Calu3 (cell line): ENCODE data around the gene TECPR2. TPM values are rescaled to one million over a fixed set of nuclear protein-coding genes. Genes with fewer than 3 reads are reported as not detected.

Experiments used
- BruUV-seq: library from RNA; stranded (reverse); fragments of 400-500 nt; replicated peaks from 2 replicates; lab custom pipeline; 2021; lab: Mats Ljungman, UMichigan
- CTCF ChIA-PET: fragments of 300-600 bp; sonication (Branson Sonifier 250); formaldehyde crosslinking; loops from one replicate; lab custom pipeline; 2022; ENCODE audit warnings: antibody characterized with exemption; lab: Charles Lee
- DNase-seq: peaks from one replicate; pipeline ENCODE4 v3.0.0; 2022
- H3K27ac Mint-ChIP-seq: one replicate; pipeline ENCODE4 v1.8.0; 2022; ENCODE audit warnings: mixed read lengths; ENCODE audit not compliant: unreplicated experiment
- H3K27me3 Mint-ChIP-seq: one replicate; pipeline ENCODE4 v1.8.0; 2022; ENCODE audit warnings: mixed read lengths; ENCODE audit not compliant: unreplicated experiment
- H3K36me3 Mint-ChIP-seq: one replicate; pipeline ENCODE4 v1.8.0; 2022; ENCODE audit warnings: mild to moderate bottlenecking, moderate library complexity, mixed read lengths; ENCODE audit not compliant: insufficient read depth, unreplicated experiment
- H3K4me1 Mint-ChIP-seq: one replicate; pipeline ENCODE4 v1.8.0; 2022; ENCODE audit warnings: mild to moderate bottlenecking, low read depth, mixed read lengths; ENCODE audit not compliant: unreplicated experiment
- H3K4me3 Mint-ChIP-seq: one replicate; pipeline ENCODE4 v1.8.0; 2022; ENCODE audit warnings: mild to moderate bottlenecking, low read depth, moderate library complexity, mixed read lengths; ENCODE audit not compliant: unreplicated experiment
- H3K9me3 Mint-ChIP-seq: one replicate; pipeline ENCODE4 v1.8.0; 2022; ENCODE audit warnings: low read depth, mixed read lengths; ENCODE audit not compliant: unreplicated experiment
- CTCF ChIP-seq: fragments of 200-600 bp; IDR thresholded peaks from one replicate; pipeline ENCODE4 v1.8.0; 2022; ENCODE audit warnings: antibody characterized with exemption; ENCODE audit not compliant: unreplicated experiment
- intact Hi-C: fragments of 100-400 bp; cut with micrococcal nuclease; formaldehyde crosslinking; loops from one replicate; pipeline ENCODE4 v1.10.0; 2022; ENCODE audit not compliant: unreplicated experiment
- total RNA-seq: library from RNA; stranded (reverse); gene quantifications from 2 replicates; pipeline ENCODE4 v1.2.3, GENCODE V29; 2022

TECPR2 gene
- total RNA-seq, 1 experiment from 2014 or later = 21.7 TPM

DNA sequence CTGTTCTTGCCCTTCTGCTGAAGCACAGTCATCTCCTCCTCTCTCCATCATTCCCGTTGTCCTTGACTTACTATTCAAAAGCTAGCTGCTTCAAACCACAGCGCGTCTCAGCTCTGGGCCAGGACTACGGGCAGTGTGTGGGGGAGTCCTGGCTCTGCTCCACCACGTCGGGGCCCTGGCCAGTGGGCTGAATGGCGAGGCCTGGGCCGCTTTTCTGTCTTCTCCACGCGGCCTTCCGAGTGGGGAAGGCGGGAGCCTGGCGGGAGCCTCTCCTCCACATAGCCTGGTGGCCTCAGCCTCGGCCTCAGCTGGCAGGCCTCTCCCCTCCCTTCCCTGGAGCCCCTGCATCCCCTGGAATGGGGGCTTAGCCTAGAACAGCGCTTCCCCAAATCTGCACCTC lies 130.4 kb downstream of the TECPR2 start:
- no TSS peak for BruUV-seq
- no peak for DNase-seq

GRCh38 chr14:102493585-102493984 lies 130.8 kb downstream of the TECPR2 start:
- BruUV-seq = no TSS peak
- Mint-ChIP-seq H3K27me3 (no peaks in the 10 kb centered on the region), H3K36me3 (no peaks in the 10 kb centered on the region), H3K9me3 (no peaks in the 10 kb centered on the region), H3K4me1 (no peaks in the 10 kb centered on the region), H3K27ac (no peak overlapping the region), H3K4me3 (no peak overlapping the region)
- intact Hi-C loops = no loop called here
- DNase-seq = no peak
- no peak for TF ChIP-seq CTCF
- CTCF ChIA-PET = interaction anchor here (0.7 kb wide), 2 partner anchors 15 to 17 kb away, joined by 3 to 4 read pairs; no protein-coding TSS in a partner anchor

More for the DNA sequence above, 130.4 kb downstream of the TECPR2 start:
- Mint-ChIP-seq H3K9me3 (no peaks in the 10 kb centered on the region), H3K27me3 (no peaks in the 10 kb centered on the region), H3K4me1 (no peaks in the 10 kb centered on the region), H3K36me3 (no peaks in the 10 kb centered on the region), H3K4me3 (no peak overlapping the region), H3K27ac (no peak overlapping the region)
- no peak for TF ChIP-seq CTCF
- intact Hi-C loops = no loop called here
- CTCF ChIA-PET = interaction anchor here (0.7 kb wide), 2 partner anchors 15 to 17 kb away, joined by 3 to 4 read pairs; no protein-coding TSS in a partner anchor

- CTCF ChIA-PET = no interaction called here
- BruUV-seq = no TSS peak
- Mint-ChIP-seq H3K4me3 (no peak overlapping the region), H3K27ac (no peak overlapping the region), H3K9me3 (no peaks in the 10 kb centered on the region), H3K36me3 (no peaks in the 10 kb centered on the region), H3K4me1 (no peaks in the 10 kb centered on the region), H3K27me3 (no peaks in the 10 kb centered on the region)
- no peak for TF ChIP-seq CTCF
- DNase-seq = no peak
- intact Hi-C loops = no loop called here
These were observed 133.0 kb downstream of the TECPR2 start for GRCh38 chr14:102495491-102496330.

DNA sequence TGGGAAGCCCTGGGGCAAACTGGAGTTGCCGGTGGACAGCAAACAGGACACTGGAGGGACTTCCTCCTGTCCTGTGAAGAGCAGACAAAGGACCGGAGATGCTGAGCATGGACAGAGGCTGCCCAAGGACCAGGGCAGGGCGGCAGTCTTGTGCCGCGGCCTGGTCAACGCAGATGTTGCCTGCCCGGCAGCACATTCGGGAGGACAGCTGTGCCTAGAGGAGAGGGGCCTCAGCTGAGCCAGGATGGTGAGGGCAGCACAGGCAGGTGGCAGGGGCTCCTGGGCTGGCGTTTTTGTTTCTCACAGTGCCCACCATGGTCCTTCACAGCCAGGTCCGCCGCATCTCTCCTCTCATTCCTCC lies 133.6 kb downstream of the TECPR2 start:
- BruUV-seq = no TSS peak
- no peaks in the 10 kb centered on the region for H3K4me1 Mint-ChIP-seq
- no peaks in the 10 kb centered on the region for H3K27me3 Mint-ChIP-seq

More for the DNA sequence above, 133.6 kb downstream of the TECPR2 start:
- Mint-ChIP-seq H3K36me3 (peaks cover 3% of the 10 kb centered on the region), H3K27ac (no peak overlapping the region), H3K4me3 (no peak overlapping the region), H3K9me3 (no peaks in the 10 kb centered on the region)
- intact Hi-C loops = no loop called here
- no peak for DNase-seq
- CTCF ChIA-PET = no interaction called here
- TF ChIP-seq CTCF = no peak
